Heart right ventricle (tissue), 16 donors: ENCODE data around the gene GRIK4. TPM values are rescaled to one million over a fixed set of nuclear protein-coding genes. Genes with fewer than 3 reads are reported as not detected.

ENCODE experiments used
- ATAC-seq, 8 donors: fragments of 200-7000 bp; cut with Tn5 transposase; one replicate each; pipeline ENCODE4 v1.9.1; 2020; ENCODE audit warnings: mild to moderate bottlenecking in 8 of 8, moderate library complexity in 8 of 8, moderate number of reproducible peaks in 1 of 8
- DNase-seq, 2 donors: peaks; one replicate each; pipeline ENCODE4 v3.0.0-alpha.2; 2020
- H3K27ac ChIP-seq, 10 donors: fragments of 200-600 bp; sonication (generic) in 2 of 10; one replicate each; pipeline versions ENCODE4 v1.5.0 to v1.8.0; 2020 to 2022; ENCODE audit warnings: mild to moderate bottlenecking in 3 of 10
- H3K27me3 ChIP-seq, 7 donors: fragments of 200-600 bp; one replicate each; pipeline ENCODE4 v1.8.0; 2021 to 2022; ENCODE audit warnings: mild to moderate bottlenecking in 2 of 7
- H3K36me3 ChIP-seq, 9 donors: fragments of 200-600 bp; sonication (generic) in 1 of 9; one replicate each; pipeline versions ENCODE4 v1.5.0 to v1.8.0; 2020 to 2022; ENCODE audit warnings: mild to moderate bottlenecking in 2 of 9
- H3K4me1 ChIP-seq, 9 donors: fragments of 200-600 bp; sonication (generic) in 1 of 9; one replicate each; pipeline versions ENCODE4 v1.5.0 to v1.8.0; 2020 to 2022; ENCODE audit warnings: mild to moderate bottlenecking in 4 of 9
- H3K4me3 ChIP-seq, 10 donors: fragments of 200-600 bp; sonication (generic) in 2 of 10; one replicate each; pipeline versions ENCODE4 v1.5.0 to v1.8.0; 2020 to 2022; ENCODE audit warnings: mild to moderate bottlenecking in 7 of 10, moderate library complexity in 2 of 10
- H3K9me3 ChIP-seq, 11 donors: fragments of 200-600 bp in 10 of 11; sonication (generic) in 2 of 11; one replicate each; pipeline versions ENCODE4 v1.5.0 to v1.8.0; 2013 to 2022; ENCODE audit warnings: mild to moderate bottlenecking in 2 of 11, control low read depth in 1 of 11, moderate library complexity in 1 of 11
- CTCF ChIP-seq, 9 donors: fragments of 200-600 bp; sonication (generic) in 2 of 9; IDR thresholded peaks; one replicate each; pipeline versions ENCODE4 v1.5.0 to v1.8.0; 2021 to 2022; ENCODE audit warnings: antibody characterized with exemption in 9 of 9, mild to moderate bottlenecking in 5 of 9, moderate library complexity in 1 of 9
- WGBS, 2 donors: extraction: QIAGEN DNeasy Blood & Tissue Kit; methylation state at CpG; one replicate each; pipeline ENCODE4 v1.1.7; 2013; ENCODE audit warnings: inconsistent platforms in 1 of 2; 5-methylcytosine and 5-hydroxymethylcytosine counted together
- intact Hi-C, 10 donors: fragments of 100-400 bp; cut with DNase I; formaldehyde crosslinking; loops; one replicate each; pipeline versions ENCODE4 v1.11.1 to v1.14.2; 2022
- polyA plus RNA-seq, 2 donors: library from polyadenylated mRNA; stranded (reverse); fragments of 200-250 nt; gene quantifications; one replicate each; pipeline ENCODE4 v1.2.3, GENCODE V29; 2013
- total RNA-seq, 10 donors: library from RNA; stranded (reverse); fragmentation: NEBNext Ultra II Directional in 3 of 10; extraction: Animal tissue kit (Norgen Biotek cat#: 25700) in 3 of 10; gene quantifications; one replicate each; pipeline versions ENCODE4 v1.2.1 to v1.2.4, GENCODE V29; 2021 to 2023
- donor health status: Arrhythmogenic right ventricular cardiomyopathy.
- donor health status: ischemic (EF 13 %, LVEDD 7.1; RV severe dilation, severe dysfunction).
- donor health status: healthy with polysubstance abuse.
- donor health status: DM: no; HTN: yes; CAD: no.
- donor health status: DM: no; HTN: no; CAD: no.
- donor health status: ischemic (EF 25% LVEDD 6.9; RV normal size, moderate dysfunction).
- donor health status: ischemic (EF 25% LVEDD 5.7; RV mildly dilated, moderate dysfunction).
- donor health status: healthy.
- donor health status: DM: yes; HTN: yes; CAD: no.
- donor health status: Ischemic cardiomyopathy.
- donor health status: ischemic (EF 35%, LVEDD 5.7; RV mildly dilated, moderate dysfunction).
- donor health status: nonischemic (EF 11% LVEDD 7.7; RV severe dilation, severe dysfunction).
- donor health status: DM: yes; HTN: yes; CAD: no.
- donor health status: PGD.
- donor health status: ischemic (EF 29% LVEDD 5.4; RV normal size, mild dysfunction).
- donor health status: nonischemic (EF 23%, LVEDD 6.1; RV moderate dilation, normal function).

The GRIK4 gene
- total and polyA plus RNA-seq, 12 donors: 0.01 to 0.85 (median 0.37) TPM; not detected in 6

DNA sequence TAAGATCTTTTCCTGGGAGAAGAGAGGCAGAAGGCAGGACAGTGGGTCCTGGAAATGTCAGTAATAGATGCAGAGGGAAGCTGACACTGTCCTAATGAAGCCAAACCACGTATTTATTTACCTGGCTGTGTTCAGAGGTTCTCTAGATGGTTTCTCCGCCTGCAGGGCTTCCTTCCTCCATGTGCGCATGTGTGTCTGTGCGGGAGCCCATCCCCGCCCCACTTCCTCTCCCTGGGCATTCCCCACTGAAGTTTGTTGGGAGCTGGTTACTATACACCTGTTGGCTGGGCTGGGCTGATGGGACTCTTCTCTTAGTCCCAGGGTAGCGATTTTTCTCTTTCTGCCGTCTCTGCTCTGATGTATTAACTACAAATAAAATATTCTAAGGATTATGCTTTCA, 307.5 kb downstream of the GRIK4 start:
- TF ChIP-seq CTCF (IDR thresholded peaks at IDR 0.05): no peak
- ATAC-seq: no peak
- H3K27ac ChIP-seq: no peak overlapping the region
- peaks cover 0 to 39% (median 15%) of the 10 kb centered on the region in 7 donors for H3K27me3 ChIP-seq
- no peaks in the 10 kb centered on the region for H3K36me3 ChIP-seq
- no peak overlapping the region for H3K4me3 ChIP-seq
- H3K4me1 ChIP-seq: peaks cover 0 to 5% (median 0%) of the 10 kb centered on the region in 9 donors
- no peak for DNase-seq
- intact Hi-C loops: loop anchor here in 1 of 10 donors (5.0 kb wide), 1 partner anchor 132 kb away; no protein-coding TSS in a partner anchor
- WGBS, 2 donors: 32 to 44% methylated on average over 7 of the region's 7 CpGs
- H3K9me3 ChIP-seq: no peaks in the 10 kb centered on the region

- Histone ChIP-seq H3K9me3 (no peaks in the 10 kb centered on the region), H3K27me3 (peaks cover 0 to 39% (median 15%) of the 10 kb centered on the region in 7 donors), H3K27ac (no peak overlapping the region), H3K4me1 (peaks cover 0 to 5% (median 0%) of the 10 kb centered on the region in 9 donors), H3K4me3 (no peak overlapping the region), H3K36me3 (no peaks in the 10 kb centered on the region)
- DNase-seq (no peak), ATAC-seq (no peak)
- 64 to 65% methylated on average over 12 of the region's 12 CpGs for WGBS, 2 donors
- no peak for TF ChIP-seq CTCF (IDR thresholded peaks at IDR 0.05)
- intact Hi-C loops: loop anchor here in 1 of 10 donors (5.0 kb wide), 1 partner anchor 132 kb away; no protein-coding TSS in a partner anchor
Observed at GRCh38 chr11:120819437-120820365, 308.2 kb downstream of the GRIK4 start.

- H3K27ac ChIP-seq: no peak overlapping the region
- intact Hi-C loops: no loop called here
- DNase-seq (no peak), ATAC-seq (no peak)
- peaks cover 0 to 48% (median 27%) of the 10 kb centered on the region in 7 donors for H3K27me3 ChIP-seq
- no peaks in the 10 kb centered on the region for H3K4me1 ChIP-seq
- no peak overlapping the region for H3K4me3 ChIP-seq
- TF ChIP-seq CTCF (IDR thresholded peaks at IDR 0.05): no peak
- no peaks in the 10 kb centered on the region for H3K36me3 ChIP-seq
- WGBS, 2 donors: 80 to 82% methylated on average over 5 of the region's 5 CpGs
- H3K9me3 ChIP-seq: no peaks in the 10 kb centered on the region
Observed at GRCh38 chr11:120823159-120823558, 311.6 kb downstream of the GRIK4 start.

GRCh38 chr11:120824242-120824641, 312.7 kb downstream of the GRIK4 start:
- WGBS, 2 donors: 93 to 94% methylated on average over 5 of the region's 5 CpGs
- no peaks in the 10 kb centered on the region for H3K36me3 ChIP-seq
- H3K27me3 ChIP-seq: peaks cover 0 to 54% (median 29%) of the 10 kb centered on the region in 7 donors
- no peaks in the 10 kb centered on the region for H3K9me3 ChIP-seq
- no peak overlapping the region for H3K4me3 ChIP-seq
- no peak overlapping the region for H3K27ac ChIP-seq
- DNase-seq (no peak), ATAC-seq (no peak)
- TF ChIP-seq CTCF (IDR thresholded peaks at IDR 0.05): no peak
- no peaks in the 10 kb centered on the region for H3K4me1 ChIP-seq
- intact Hi-C loops: no loop called here
